GM12892 (cell line): ENCODE results near the gene C4orf50.

ENCODE experiments used
- DNase-seq: peaks from one replicate; pipeline ENCODE4 v3.0.0; 2011; ENCODE audit not compliant: insufficient read length
- FAIRE-seq: peaks from 2 replicates; lab custom pipeline; 2011; peaks lifted over from hg19 to GRCh38; lab: Jason Lieb, UNC
- POLR2A ChIP-seq: IDR thresholded peaks from 2 replicates; pipeline ENCODE4 v1.6.1; 2011; ENCODE audit warnings: low read depth, low read length, control low read depth
- POLR2AphosphoS5 ChIP-seq: IDR thresholded peaks from 2 replicates; pipeline ENCODE4 v1.6.1; 2011; ENCODE audit warnings: low read depth, low read length, control low read depth
- TAF1 ChIP-seq: IDR thresholded peaks from 2 replicates; pipeline ENCODE4 v1.6.1; 2011; ENCODE audit warnings: low read depth, mild to moderate bottlenecking, control low read depth, low read length, borderline replicate concordance

Gene C4orf50

GRCh38 chr4:5927116-5927515 lies 91.1 kb downstream of the C4orf50 start:
- TF ChIP-seq TAF1 (no peak), POLR2AphosphoS5 (no peak), POLR2A (no peak)
- FAIRE-seq: no peak
- DNase-seq: no peak

- no peak for FAIRE-seq
- DNase-seq: no peak
- TF ChIP-seq TAF1: no peak
- TF ChIP-seq POLR2AphosphoS5: no peak
- TF ChIP-seq POLR2A: no peak
Observed at GRCh38 chr4:5926598-5926997, 91.6 kb downstream of the C4orf50 start.

GRCh38 chr4:5925419-5926200 lies 92.6 kb downstream of the C4orf50 start:
- no peak for DNase-seq
- FAIRE-seq: no peak
- TF ChIP-seq TAF1 (no peak), POLR2A (no peak), POLR2AphosphoS5 (no peak)

- no peak for FAIRE-seq
- no peak for DNase-seq
- TF ChIP-seq TAF1 (no peak), POLR2A (no peak), POLR2AphosphoS5 (no peak)
Observed at GRCh38 chr4:5924461-5925125, 93.6 kb downstream of the C4orf50 start.

GRCh38 chr4:5923376-5923775 lies 94.9 kb downstream of the C4orf50 start:
- FAIRE-seq (no peak), DNase-seq (no peak)
- TF ChIP-seq POLR2AphosphoS5 (no peak), TAF1 (no peak), POLR2A (no peak)

GRCh38 chr4:5922556-5922955 lies 95.7 kb downstream of the C4orf50 start:
- FAIRE-seq (no peak), DNase-seq (no peak)
- TF ChIP-seq POLR2AphosphoS5 (no peak), TAF1 (no peak), POLR2A (no peak)

GRCh38 chr4:5921981-5922380 lies 96.2 kb downstream of the C4orf50 start:
- no peak for DNase-seq
- TF ChIP-seq POLR2A (no peak), TAF1 (no peak), POLR2AphosphoS5 (no peak)
- no peak for FAIRE-seq

GRCh38 chr4:5921101-5921980 lies 96.9 kb downstream of the C4orf50 start:
- DNase-seq (no peak), FAIRE-seq (no peak)
- no peak for TF ChIP-seq POLR2AphosphoS5
- no peak for TF ChIP-seq POLR2A
- no peak for TF ChIP-seq TAF1

GRCh38 chr4:5919571-5919970 lies 98.7 kb downstream of the C4orf50 start:
- DNase-seq: no peak
- FAIRE-seq: no peak
- no peak for TF ChIP-seq POLR2A
- TF ChIP-seq POLR2AphosphoS5: no peak
- no peak for TF ChIP-seq TAF1

- FAIRE-seq: no peak
- no peak for DNase-seq
- TF ChIP-seq TAF1 (no peak), POLR2AphosphoS5 (no peak), POLR2A (no peak)
Observed at GRCh38 chr4:5919044-5919443, 99.2 kb downstream of the C4orf50 start.
